ENCODE data around the gene PRSS12.
"Not testable (repeated sequence)": the region's sequence is repeated elsewhere in the genome, so short reads cannot be mapped to it uniquely, and the experiment has no call there.

Gene PRSS12

GRCh38 chr4:118273642-118274041 lies 79.2 kb downstream of the PRSS12 start:
- no peak for DNase-seq

GRCh38 chr4:118271788-118272187 lies 81.0 kb downstream of the PRSS12 start:
- DNase-seq: no peak

GRCh38 chr4:118270492-118270891 lies 82.3 kb downstream of the PRSS12 start:
- DNase-seq: peak; percentile 59

GRCh38 chr4:118268780-118269179 lies 84.0 kb downstream of the PRSS12 start:
- no peak for DNase-seq

- DNase-seq: not testable (repeated sequence)
Observed at GRCh38 chr4:118266145-118266496, 86.7 kb downstream of the PRSS12 start.

DNA sequence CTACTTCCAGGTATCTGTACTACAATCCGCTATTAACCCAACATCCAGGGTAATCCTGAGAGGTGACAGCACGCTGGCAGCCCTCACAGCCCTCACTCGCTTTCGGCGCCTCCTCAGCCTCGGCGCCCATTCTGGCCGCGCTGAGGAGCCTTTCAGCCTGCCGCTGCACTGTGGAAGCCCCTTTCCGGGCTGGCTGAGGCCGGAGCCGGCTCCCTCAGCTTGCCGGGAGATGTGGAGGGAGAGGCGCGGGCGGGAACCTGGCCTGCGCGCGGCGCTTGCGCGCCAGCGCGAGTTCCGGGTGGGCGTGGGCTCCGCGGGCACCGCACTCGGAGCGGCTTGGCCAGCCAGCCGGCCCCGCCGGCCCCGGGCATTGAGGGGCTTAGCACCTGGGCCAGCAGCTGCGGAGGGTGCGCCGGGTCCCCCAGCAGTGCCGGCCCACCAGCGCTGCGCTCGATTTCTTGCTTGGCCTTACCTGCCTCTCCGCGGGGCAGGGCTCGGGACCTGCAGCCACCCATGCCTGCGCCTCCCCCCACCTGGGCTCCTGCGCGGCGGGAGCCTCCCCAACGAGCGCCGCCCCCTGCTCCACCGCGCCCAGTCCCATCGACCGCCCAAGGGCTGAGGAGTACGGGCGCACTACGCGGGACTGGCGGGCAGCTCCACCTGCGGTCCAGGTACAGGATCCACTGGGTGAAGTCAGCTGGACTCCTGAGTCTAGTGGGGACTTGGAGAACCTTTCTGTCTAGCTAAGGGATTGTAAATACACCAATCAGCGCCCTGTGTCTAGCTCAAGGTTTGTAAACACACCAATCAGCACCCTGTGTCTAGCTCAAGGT lies 87.3 kb downstream of the PRSS12 start:
- DNase-seq: peak; percentile 24

- no peak for DNase-seq
Observed at GRCh38 chr4:118264096-118264495, 88.7 kb downstream of the PRSS12 start.

- no peak for DNase-seq
Observed at GRCh38 chr4:118260309-118260708, 92.5 kb downstream of the PRSS12 start.

- no peak for DNase-seq
Observed at GRCh38 chr4:118259111-118259510, 93.7 kb downstream of the PRSS12 start.

DNA sequence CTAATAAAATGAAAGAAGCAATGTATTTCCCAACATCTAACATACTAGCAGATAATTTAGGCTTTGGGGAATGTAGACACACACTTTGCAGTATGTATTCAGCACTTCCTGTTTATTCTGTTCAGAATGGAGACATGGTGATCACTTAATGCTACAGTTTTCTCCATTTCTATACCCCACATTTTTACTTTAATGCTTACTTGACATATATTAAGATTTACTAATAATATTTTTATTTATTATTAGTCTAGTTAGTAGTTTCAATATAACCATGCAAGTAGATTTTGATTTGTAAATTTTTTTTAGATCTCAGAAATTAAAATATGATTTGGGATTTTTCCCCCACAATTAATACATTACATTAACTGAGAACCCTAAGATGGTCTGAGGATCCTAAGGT lies 98.4 kb downstream of the PRSS12 start:
- no peak for DNase-seq

DNA sequence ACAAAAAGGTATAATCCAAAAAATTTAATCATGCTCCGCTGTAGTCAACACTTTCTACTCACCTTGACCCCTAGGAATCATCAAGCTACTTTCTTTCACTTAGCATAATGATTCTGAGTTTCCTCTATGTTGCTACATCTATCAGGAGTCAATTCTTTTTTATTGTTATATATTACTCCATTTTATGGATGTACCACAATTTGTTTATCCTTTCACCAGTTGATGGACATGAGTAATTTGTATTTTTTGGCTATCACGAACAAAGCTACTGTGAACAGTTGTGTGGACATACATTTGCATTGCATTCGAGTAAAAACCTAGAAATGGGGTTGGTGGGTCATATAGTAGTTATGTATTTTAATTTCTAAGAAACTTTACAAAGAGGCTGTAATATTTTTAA lies 102.9 kb downstream of the PRSS12 start:
- no peak for DNase-seq

DNA sequence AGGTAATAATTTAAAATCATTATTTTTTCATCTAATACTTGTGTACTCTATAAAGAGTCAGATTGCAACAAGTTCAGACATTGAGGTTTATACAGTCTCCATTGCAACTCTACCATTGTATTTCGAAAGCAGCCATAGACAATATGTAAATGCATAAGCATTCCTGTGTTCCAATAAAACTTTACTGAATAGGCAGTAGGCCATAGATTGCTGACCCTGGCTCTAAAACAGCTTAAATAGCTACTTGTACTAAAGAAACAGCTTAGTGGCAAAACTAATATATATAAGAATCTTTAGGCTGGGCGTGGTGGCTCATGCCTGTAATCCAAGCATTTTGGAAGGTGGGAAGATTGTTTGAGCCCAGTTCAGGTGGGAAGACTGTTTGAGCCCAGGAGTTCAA lies 115.3 kb downstream of the PRSS12 start:
- no peak for DNase-seq

GRCh38 chr4:118235566-118236120 lies 117.2 kb downstream of the PRSS12 start:
- no peak for DNase-seq
